Kidney (tissue), 14 donors: ENCODE data around the gene FYB1. TPM values are rescaled to one million over a fixed set of nuclear protein-coding genes. Genes with fewer than 3 reads are reported as not detected.

Source experiments
- DNase-seq, 5 donors: peaks; one replicate each; pipeline ENCODE4 v3.0.0-alpha.2; 2013 to 2020
- FAIRE-seq: peaks from 2 replicates; lab custom pipeline; 2012; peaks lifted over from hg19 to GRCh38; lab: Jason Lieb, UNC
- H3K27ac ChIP-seq, 2 donors: one replicate each; pipeline ENCODE4 v1.7.0; 2013; ENCODE audit warnings: low read depth in 2 of 2, low read length in 2 of 2, inconsistent platforms in 1 of 2
- H3K27me3 ChIP-seq: one replicate; pipeline ENCODE4 v1.7.1; 2013; ENCODE audit warnings: low read length, inconsistent platforms; ENCODE audit not compliant: control insufficient read depth, insufficient read depth
- H3K36me3 ChIP-seq, 3 donors: one replicate each; pipeline versions ENCODE4 v1.7.0 to v1.7.1; 2013; ENCODE audit warnings: low read length in 3 of 3, control low read depth in 1 of 3, inconsistent platforms in 1 of 3; ENCODE audit not compliant: insufficient read depth in 3 of 3, control insufficient read depth in 2 of 3
- H3K4me1 ChIP-seq, 3 donors: one replicate each; pipeline versions ENCODE4 v1.7.0 to v1.7.1; 2013; ENCODE audit warnings: low read length in 3 of 3, inconsistent platforms in 1 of 3, low read depth in 1 of 3; ENCODE audit not compliant: control insufficient read depth in 2 of 3, insufficient read depth in 2 of 3
- H3K4me3 ChIP-seq, 3 donors: one replicate each; pipeline versions ENCODE4 v1.7.0 to v1.8.1; 2013; ENCODE audit warnings: low read length in 3 of 3, control low read depth in 1 of 3, inconsistent platforms in 1 of 3
- H3K9ac ChIP-seq, 3 donors: one replicate each; pipeline versions ENCODE4 v1.7.0 to v1.7.1; 2013; ENCODE audit warnings: low read length in 3 of 3, control low read depth in 1 of 3, inconsistent platforms in 1 of 3
- H3K9me3 ChIP-seq, 3 donors: one replicate each; pipeline versions ENCODE4 v1.7.0 to v1.7.1; 2013; ENCODE audit warnings: low read length in 3 of 3, control low read depth in 1 of 3, inconsistent platforms in 1 of 3; ENCODE audit not compliant: control insufficient read depth in 2 of 3, insufficient read depth in 1 of 3
- intact Hi-C: fragments of 100-400 bp; cut with DNase I; formaldehyde crosslinking; loops from one replicate; pipeline ENCODE4 v1.11.1; 2022
- polyA plus RNA-seq: library from polyadenylated mRNA; stranded (reverse); fragments of 350-450 nt; fragmentation: Illumina TruSeq; extraction: RNeasy Lipid Tissue Mini Kit (QIAGEN cat#74804); gene quantifications from one replicate; pipeline ENCODE4 v1.2.3, GENCODE V29; 2014; ENCODE audit warnings: low read depth, low replicate concordance; ENCODE audit not compliant: insufficient read depth
- total RNA-seq: library from RNA; stranded (reverse); fragmentation: NEBNext Ultra II Directional; extraction: Animal tissue kit (Norgen Biotek cat#: 25700); gene quantifications from one replicate; pipeline ENCODE4 v1.2.1, GENCODE V29; 2021
- TF ChIP-seq, protein P1 (sequence below): IDR thresholded peaks from 3 replicates; pipeline ENCODE4 v1.5.1; 2012; ENCODE audit warnings: mild to moderate bottlenecking, moderate library complexity, borderline replicate concordance; ENCODE audit not compliant: insufficient read depth; ENCODE audit errors: extremely low read depth
- donor health status: control.
- donor health status: control.
- donor health status: control.
- donor health status: control.
- donor health status: control.
- donor health status: DM: yes; HTN: yes; CAD: no.
- donor health status: Normal renal cell carcinoma (clear cell type).

The FYB1 gene
- total and polyA plus RNA-seq, 2 donors from 2014 or later: 2.3 to 53.7 TPM

DNA sequence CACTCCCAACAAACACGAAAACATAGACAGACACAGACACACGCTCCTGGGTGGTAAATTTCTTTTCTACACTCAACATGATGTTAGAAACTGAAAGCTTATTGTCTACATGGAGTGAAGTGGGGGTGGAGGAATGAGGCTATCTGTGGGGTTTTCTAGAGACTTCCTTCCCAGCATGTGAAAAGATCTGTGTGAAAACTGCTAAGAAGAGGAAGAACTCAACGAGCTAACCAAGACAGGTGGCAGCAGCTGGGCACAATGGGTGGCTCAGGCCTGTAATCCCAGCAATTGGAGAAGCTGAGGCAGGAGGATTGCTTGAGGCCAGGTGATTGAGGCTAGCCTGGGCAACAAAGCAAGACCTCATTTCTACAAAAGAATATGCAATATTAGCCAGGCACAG, 7.6 kb downstream of the FYB1 start:
- intact Hi-C loops: no loop called here
- TF ChIP-seq, protein P1, sequence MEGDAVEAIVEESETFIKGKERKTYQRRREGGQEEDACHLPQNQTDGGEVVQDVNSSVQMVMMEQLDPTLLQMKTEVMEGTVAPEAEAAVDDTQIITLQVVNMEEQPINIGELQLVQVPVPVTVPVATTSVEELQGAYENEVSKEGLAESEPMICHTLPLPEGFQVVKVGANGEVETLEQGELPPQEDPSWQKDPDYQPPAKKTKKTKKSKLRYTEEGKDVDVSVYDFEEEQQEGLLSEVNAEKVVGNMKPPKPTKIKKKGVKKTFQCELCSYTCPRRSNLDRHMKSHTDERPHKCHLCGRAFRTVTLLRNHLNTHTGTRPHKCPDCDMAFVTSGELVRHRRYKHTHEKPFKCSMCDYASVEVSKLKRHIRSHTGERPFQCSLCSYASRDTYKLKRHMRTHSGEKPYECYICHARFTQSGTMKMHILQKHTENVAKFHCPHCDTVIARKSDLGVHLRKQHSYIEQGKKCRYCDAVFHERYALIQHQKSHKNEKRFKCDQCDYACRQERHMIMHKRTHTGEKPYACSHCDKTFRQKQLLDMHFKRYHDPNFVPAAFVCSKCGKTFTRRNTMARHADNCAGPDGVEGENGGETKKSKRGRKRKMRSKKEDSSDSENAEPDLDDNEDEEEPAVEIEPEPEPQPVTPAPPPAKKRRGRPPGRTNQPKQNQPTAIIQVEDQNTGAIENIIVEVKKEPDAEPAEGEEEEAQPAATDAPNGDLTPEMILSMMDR: no peak
- H3K27ac ChIP-seq: no peak overlapping the region

DNA sequence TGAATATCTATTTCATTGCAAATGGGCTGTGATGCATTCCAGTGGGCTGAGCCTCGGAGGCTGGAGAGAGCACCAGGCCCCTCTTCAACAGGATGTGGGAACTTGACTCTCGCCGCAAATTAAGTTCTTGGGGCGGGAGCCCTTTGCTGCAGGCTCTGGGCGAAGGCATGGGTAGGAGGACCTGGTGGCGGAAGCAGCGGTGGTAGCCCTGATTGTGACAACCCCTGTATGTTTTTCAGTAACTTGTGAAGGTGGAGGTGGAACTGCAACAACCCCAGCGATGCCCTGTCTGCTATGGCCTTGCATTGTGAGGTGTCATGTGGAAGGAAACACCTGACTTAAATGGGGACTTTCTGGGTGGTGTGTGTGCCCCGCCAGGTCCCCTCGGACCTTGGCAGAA, 9.4 kb downstream of the FYB1 start:
- H3K9ac ChIP-seq: no peak overlapping the region
- no peak overlapping the region for H3K4me3 ChIP-seq
- intact Hi-C loops: no loop called here
- no peaks in the 10 kb centered on the region for H3K4me1 ChIP-seq
- FAIRE-seq (no peak), DNase-seq (peak in 2 of 5 donors; percentile 12 to 68)
- TF ChIP-seq, protein P1: no peak
- no peaks in the 10 kb centered on the region for H3K36me3 ChIP-seq
- no peak overlapping the region for H3K27ac ChIP-seq
- H3K9me3 ChIP-seq: no peaks in the 10 kb centered on the region
- no peaks in the 10 kb centered on the region for H3K27me3 ChIP-seq

More for the DNA sequence above, 7.6 kb downstream of the FYB1 start:
- no peaks in the 10 kb centered on the region for H3K4me1 ChIP-seq
- FAIRE-seq (no peak), DNase-seq (no peak)
- no peaks in the 10 kb centered on the region for H3K27me3 ChIP-seq
- no peaks in the 10 kb centered on the region for H3K36me3 ChIP-seq
- no peak overlapping the region for H3K4me3 ChIP-seq
- H3K9ac ChIP-seq: no peak overlapping the region
- no peaks in the 10 kb centered on the region for H3K9me3 ChIP-seq

DNA sequence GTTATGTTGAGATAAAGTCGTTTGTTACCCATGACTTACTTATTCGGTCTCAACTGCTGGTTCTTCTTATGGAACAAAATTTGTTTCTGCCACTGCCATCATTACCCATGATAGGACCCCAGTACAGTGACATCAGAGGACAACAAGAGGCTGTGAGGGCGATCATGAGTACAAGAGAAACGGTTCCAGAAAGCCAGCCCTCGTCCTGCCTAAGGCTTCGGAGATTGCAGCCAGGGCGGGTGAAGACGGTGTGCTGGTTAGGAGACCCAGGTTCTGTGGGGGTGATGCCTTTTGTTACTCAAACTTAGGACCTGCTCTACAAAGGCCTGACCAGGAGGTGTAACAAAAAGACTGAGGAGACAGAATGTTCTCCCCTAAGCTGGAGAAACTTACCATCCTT, 10.9 kb downstream of the FYB1 start:
- intact Hi-C loops: no loop called here
- Histone ChIP-seq H3K9me3 (no peaks in the 10 kb centered on the region), H3K36me3 (no peaks in the 10 kb centered on the region), H3K9ac (no peak overlapping the region), H3K27me3 (no peaks in the 10 kb centered on the region), H3K4me1 (no peaks in the 10 kb centered on the region), H3K4me3 (no peak overlapping the region), H3K27ac (no peak overlapping the region)
- FAIRE-seq (no peak), DNase-seq (no peak)
- TF ChIP-seq, protein P1: no peak

DNA sequence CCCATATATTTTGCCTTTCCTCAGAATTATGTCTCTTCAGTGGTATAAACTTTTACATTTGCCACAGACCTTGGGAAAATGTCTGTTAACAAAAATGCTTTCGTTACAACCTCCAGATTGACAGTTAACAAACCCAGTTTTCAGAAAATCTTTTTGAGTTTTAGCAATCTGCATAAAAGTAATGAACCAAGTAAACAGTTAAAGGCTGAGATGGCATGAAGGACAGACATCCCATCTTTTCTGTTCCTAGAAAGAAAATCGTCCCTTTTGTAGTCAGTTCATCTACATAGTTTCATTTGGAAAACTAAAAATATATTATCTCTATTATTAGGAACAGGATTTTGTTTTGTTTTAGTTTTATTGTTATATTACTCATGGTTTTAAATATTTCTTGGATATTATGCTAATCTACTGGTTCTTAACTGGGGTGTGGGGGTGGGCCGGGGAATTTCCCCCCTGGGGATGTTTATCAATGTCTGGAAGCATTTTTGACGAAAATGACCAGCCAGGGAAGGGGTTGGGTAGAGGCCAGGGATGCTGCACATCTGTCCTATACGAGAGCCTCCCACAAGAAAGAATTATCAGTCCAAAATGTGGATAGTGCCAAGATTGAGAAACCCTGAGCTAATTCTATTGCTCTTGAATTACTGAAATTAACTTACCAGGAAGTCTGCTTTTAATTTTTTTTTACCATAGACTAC, 11.9 kb downstream of the FYB1 start:
- DNase-seq: no peak
- no peak for FAIRE-seq
- intact Hi-C loops: no loop called here
- Histone ChIP-seq H3K9me3 (no peaks in the 10 kb centered on the region), H3K9ac (no peak overlapping the region), H3K27me3 (no peaks in the 10 kb centered on the region), H3K27ac (no peak overlapping the region), H3K36me3 (no peaks in the 10 kb centered on the region), H3K4me1 (no peaks in the 10 kb centered on the region), H3K4me3 (no peak overlapping the region)
- TF ChIP-seq, protein P1: no peak
